Thoracic aorta (tissue), 2 donors: ENCODE data around the gene SNRPN. TPM values are rescaled to one million over a fixed set of nuclear protein-coding genes. Genes with fewer than 3 reads are reported as not detected.
A peak's percentile ranks its signal among the peaks of the same experiment; 100 is the strongest.

ENCODE experiments used
- ATAC-seq: fragments of 150-250 bp; one replicate; pipeline ENCODE4 v1.8.0; 2017; ENCODE audit warnings: low read depth; ENCODE audit not compliant: insufficient number of reproducible peaks, low FRiP score
- DNase-seq: peaks from one replicate; pipeline ENCODE4 v3.0.0-alpha.2; 2020; ENCODE audit warnings: low spot score
- H3K27ac ChIP-seq, 2 donors: fragments of 200-600 bp; sonication (generic); 1 replicate in 1 of 2; 2 replicates in 1 of 2; pipeline ENCODE4 v1.5.1; 2016; ENCODE audit warnings: mild to moderate bottlenecking in 2 of 2, moderate library complexity in 2 of 2
- H3K27me3 ChIP-seq: fragments of 200-600 bp; sonication (generic); replicated peaks from 2 replicates; pipeline ENCODE4 v1.6.0; 2016; ENCODE audit warnings: mild to moderate bottlenecking; ENCODE audit not compliant: insufficient read depth
- H3K36me3 ChIP-seq: fragments of 200-600 bp; sonication (generic); one replicate; pipeline ENCODE4 v1.5.1; 2016
- H3K4me1 ChIP-seq, 2 donors: fragments of 200-600 bp; sonication (generic); 1 replicate in 1 of 2; 2 replicates in 1 of 2; pipeline versions ENCODE4 v1.5.1 to v1.6.0; 2016; ENCODE audit warnings: low read depth in 2 of 2, mild to moderate bottlenecking in 1 of 2; ENCODE audit not compliant: control insufficient read depth in 1 of 2
- H3K4me3 ChIP-seq: fragments of 200-600 bp; sonication (generic); 2 replicates; pipeline ENCODE4 v1.5.1; 2016; ENCODE audit warnings: mild to moderate bottlenecking
- H3K9me3 ChIP-seq: fragments of 200-600 bp; sonication (generic); 2 replicates; pipeline ENCODE4 v1.5.1; 2016
- total RNA-seq, 2 donors: library from RNA; depleted of rRNA; stranded (reverse); fragments of >200 nt; gene quantifications; one replicate each; pipeline versions ENCODE4 v1.1.0 to v1.2.3, GENCODE V29; 2016
- TF ChIP-seq, protein P1 (sequence below): fragments of 200-600 bp; sonication (generic); IDR thresholded peaks from one replicate; pipeline ENCODE4 v1.5.1; 2019; ENCODE audit warnings: antibody characterized with exemption

SNRPN gene
- total RNA-seq, 2 donors from 2014 or later, result 192 to 232 TPM

DNA sequence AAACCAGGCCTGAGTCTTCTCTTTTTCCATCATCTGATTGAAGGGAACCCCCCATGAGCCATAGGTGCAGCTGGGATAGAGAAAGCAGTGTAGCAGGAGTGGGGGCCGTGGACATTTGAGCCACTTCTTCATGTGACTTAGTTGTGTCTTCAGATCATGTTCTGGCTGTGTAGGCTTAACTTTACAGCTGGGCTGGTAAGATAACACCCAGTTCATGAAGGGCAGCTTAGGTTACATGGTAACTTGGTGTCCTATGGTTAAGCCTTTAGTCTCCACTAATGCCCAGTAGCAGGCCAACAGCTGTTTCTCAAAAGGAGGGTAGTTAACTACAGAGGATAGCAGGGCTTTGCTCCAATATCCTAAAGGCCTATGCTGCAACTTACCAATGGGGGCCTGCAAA is 11.4 kb upstream of the SNRPN start:
- Histone ChIP-seq H3K36me3 (no peaks in the 10 kb centered on the region), H3K27ac (no peak overlapping the region), H3K4me1 (peaks cover 0 to 27% of the 10 kb centered on the region in 2 donors), H3K9me3 (no peaks in the 10 kb centered on the region), H3K27me3 (no peaks in the 10 kb centered on the region), H3K4me3 (no peak overlapping the region)
- DNase-seq (no peak), ATAC-seq (no peak)
- TF ChIP-seq, protein P1, sequence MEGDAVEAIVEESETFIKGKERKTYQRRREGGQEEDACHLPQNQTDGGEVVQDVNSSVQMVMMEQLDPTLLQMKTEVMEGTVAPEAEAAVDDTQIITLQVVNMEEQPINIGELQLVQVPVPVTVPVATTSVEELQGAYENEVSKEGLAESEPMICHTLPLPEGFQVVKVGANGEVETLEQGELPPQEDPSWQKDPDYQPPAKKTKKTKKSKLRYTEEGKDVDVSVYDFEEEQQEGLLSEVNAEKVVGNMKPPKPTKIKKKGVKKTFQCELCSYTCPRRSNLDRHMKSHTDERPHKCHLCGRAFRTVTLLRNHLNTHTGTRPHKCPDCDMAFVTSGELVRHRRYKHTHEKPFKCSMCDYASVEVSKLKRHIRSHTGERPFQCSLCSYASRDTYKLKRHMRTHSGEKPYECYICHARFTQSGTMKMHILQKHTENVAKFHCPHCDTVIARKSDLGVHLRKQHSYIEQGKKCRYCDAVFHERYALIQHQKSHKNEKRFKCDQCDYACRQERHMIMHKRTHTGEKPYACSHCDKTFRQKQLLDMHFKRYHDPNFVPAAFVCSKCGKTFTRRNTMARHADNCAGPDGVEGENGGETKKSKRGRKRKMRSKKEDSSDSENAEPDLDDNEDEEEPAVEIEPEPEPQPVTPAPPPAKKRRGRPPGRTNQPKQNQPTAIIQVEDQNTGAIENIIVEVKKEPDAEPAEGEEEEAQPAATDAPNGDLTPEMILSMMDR, result no peak

DNA sequence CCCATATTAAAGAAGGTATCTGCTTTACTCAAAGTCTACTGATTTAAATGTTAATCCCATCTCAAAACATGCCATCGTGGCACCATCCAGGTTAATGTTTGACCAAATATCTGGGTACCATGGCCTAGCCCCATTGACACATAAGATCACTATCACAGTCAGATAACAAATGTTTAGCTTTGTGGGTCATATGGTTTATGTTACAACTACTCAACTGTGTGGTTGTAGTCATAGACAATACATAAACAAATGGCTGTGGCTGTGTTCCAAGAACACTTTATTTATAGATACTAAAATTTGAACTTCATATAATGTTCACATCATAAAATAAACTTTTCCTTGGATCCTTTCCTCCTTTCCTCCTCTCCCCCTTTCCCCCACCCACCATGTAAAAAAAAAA is 9.8 kb upstream of the SNRPN start:
- no peak overlapping the region for H3K4me3 ChIP-seq
- H3K36me3 ChIP-seq, result no peaks in the 10 kb centered on the region
- TF ChIP-seq, protein P1, result no peak
- no peaks in the 10 kb centered on the region for H3K9me3 ChIP-seq
- DNase-seq (no peak), ATAC-seq (no peak)
- H3K27ac ChIP-seq, result peak overlapping the region; percentile 28 to 62
- peaks cover 0 to 27% of the 10 kb centered on the region in 2 donors for H3K4me1 ChIP-seq
- H3K27me3 ChIP-seq, result no peaks in the 10 kb centered on the region

DNA sequence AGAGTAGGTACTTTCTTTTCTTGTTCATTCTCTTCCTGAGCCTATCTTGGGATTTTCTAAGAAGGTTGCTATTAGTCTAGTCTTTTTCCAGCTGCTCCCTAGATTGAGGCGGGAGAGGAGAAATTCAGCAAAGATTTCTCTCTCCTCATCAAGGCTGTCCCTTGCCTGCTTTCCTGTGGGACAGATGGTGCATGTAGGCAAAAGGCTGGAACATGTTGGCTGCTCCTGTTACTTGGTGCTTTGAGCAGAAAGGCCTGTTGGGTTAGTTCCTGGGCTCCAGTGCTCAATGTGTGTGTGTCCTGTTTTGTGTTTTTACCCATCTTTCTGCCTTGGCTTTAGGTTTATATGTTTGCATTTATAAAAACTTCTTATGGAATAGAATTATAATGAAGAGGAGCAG is 9.1 kb upstream of the SNRPN start:
- no peaks in the 10 kb centered on the region for H3K27me3 ChIP-seq
- DNase-seq (no peak), ATAC-seq (no peak)
- no peak overlapping the region for H3K4me3 ChIP-seq
- H3K9me3 ChIP-seq, result no peaks in the 10 kb centered on the region
- TF ChIP-seq, protein P1, result no peak
- H3K36me3 ChIP-seq, result no peaks in the 10 kb centered on the region
- peaks cover 0 to 22% of the 10 kb centered on the region in 2 donors for H3K4me1 ChIP-seq
- peak overlapping the region; percentile 57 to 62 for H3K27ac ChIP-seq

DNA sequence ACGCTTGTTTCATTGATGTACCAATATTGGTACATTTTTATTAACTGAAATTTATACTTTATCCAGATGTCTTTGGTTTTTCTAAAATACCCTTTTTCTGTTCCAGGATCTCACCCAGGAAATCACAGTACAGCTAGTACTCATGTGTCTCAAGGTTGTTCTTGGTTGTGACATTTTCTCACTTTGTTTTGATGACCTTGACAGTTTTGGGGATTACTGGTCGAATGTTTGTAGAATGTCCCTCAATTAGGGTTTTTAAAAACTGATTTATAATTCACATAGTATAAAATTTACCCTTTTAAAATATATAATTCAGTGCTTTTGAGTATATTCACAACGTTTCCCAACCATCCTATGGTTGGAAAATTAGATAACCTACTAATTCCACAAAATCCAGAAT is 6.3 kb upstream of the SNRPN start:
- Histone ChIP-seq H3K4me3 (no peak overlapping the region), H3K4me1 (peaks cover 0 to 19% of the 10 kb centered on the region in 2 donors), H3K27me3 (no peaks in the 10 kb centered on the region), H3K9me3 (no peaks in the 10 kb centered on the region), H3K36me3 (no peaks in the 10 kb centered on the region), H3K27ac (no peak overlapping the region)
- TF ChIP-seq, protein P1, result no peak
- ATAC-seq (no peak), DNase-seq (no peak)

DNA sequence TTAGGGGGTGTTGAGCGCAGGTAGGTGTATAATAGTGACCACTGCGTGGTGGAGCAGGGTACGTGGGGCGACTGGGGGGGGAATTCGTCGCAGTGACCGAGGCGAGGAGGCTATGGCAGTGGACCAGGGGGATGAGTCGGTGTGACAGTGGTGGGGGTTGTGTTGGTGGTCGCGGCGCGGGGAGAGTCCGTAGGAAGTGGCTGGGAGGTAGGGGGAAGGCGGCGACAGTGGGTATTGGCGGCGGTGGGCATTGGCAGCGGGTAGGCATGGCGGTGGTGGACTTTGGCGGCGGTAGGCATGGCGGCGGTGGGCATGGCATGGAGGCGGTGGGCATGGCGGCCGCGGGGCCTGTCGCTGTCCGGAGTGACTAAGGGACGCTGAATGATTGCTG is 739 bp downstream of the SNRPN start:
- Histone ChIP-seq H3K9me3 (no peaks in the 10 kb centered on the region), H3K36me3 (no peaks in the 10 kb centered on the region), H3K27ac (peak overlapping the region; percentile 90 to 98), H3K27me3 (no peaks in the 10 kb centered on the region), H3K4me3 (peak overlapping the region; percentile 81), H3K4me1 (peaks cover 6 to 11% of the 10 kb centered on the region in 2 donors)
- ATAC-seq (no peak), DNase-seq (no peak)
- TF ChIP-seq, protein P1, result no peak
